Breast epithelium (tissue), 3 donors: Measurements from ENCODE around the gene U2SURP.
"Not testable (repeated sequence)": the region's sequence is repeated elsewhere in the genome, so short reads cannot be mapped to it uniquely, and the experiment has no call there.

Experiments used
- POLR2A ChIP-seq: fragments of 450-650 bp; IDR thresholded peaks from one replicate; pipeline ENCODE4 v1.6.1; 2016; ENCODE audit warnings: antibody characterized with exemption, mild to moderate bottlenecking, moderate library complexity
- POLR2AphosphoS5 ChIP-seq, 3 donors: sonication (generic); formaldehyde crosslinking; IDR thresholded peaks; one replicate each; pipeline ENCODE4 v1.6.1; 2017; ENCODE audit warnings: antibody characterized with exemption in 3 of 3
- TF ChIP-seq, protein P1 (sequence below), 3 donors: fragments of 450-650 bp; IDR thresholded peaks; one replicate each; pipeline ENCODE4 v1.5.1; 2016 to 2017; ENCODE audit warnings: antibody characterized with exemption in 3 of 3, mild to moderate bottlenecking in 3 of 3, moderate library complexity in 3 of 3

DNA sequence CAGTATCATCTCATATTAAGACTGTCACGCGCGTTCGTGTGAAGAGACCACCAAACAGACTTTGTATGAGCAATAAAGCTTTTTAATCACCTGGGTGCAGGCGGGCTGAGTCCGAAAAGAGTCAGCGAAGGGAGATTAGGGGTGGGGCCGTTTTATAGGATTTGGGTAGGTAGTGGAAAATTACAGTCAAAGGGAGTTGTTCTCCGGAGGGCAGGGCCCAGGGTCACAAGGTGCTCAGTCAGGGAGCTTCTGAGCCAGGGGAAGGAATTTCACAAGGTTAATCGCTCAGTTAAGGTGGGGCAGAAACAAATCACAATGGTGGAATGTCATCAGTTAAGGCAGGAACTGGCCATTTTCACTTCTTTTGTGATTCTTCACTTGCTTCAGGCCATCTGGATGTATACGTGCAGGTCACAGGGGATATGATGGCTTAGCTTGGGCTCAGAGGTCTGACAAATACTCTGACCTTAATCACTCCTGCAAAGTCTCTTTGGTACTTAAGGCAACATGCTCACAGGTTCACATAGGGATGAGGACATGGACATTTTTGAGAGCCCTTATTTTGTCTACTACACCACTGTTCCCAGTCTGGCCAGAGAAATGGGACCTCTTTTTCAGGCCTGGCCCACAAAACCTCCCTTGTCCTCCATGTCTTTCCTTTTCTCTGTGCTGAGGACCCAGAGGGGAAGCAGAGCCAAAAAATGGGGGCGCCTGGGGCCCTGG is 71.1 kb downstream of the U2SURP start:
- not testable (repeated sequence) for TF ChIP-seq POLR2AphosphoS5 (IDR thresholded peaks at IDR 0.05); POLR2A
- TF ChIP-seq, protein P1, sequence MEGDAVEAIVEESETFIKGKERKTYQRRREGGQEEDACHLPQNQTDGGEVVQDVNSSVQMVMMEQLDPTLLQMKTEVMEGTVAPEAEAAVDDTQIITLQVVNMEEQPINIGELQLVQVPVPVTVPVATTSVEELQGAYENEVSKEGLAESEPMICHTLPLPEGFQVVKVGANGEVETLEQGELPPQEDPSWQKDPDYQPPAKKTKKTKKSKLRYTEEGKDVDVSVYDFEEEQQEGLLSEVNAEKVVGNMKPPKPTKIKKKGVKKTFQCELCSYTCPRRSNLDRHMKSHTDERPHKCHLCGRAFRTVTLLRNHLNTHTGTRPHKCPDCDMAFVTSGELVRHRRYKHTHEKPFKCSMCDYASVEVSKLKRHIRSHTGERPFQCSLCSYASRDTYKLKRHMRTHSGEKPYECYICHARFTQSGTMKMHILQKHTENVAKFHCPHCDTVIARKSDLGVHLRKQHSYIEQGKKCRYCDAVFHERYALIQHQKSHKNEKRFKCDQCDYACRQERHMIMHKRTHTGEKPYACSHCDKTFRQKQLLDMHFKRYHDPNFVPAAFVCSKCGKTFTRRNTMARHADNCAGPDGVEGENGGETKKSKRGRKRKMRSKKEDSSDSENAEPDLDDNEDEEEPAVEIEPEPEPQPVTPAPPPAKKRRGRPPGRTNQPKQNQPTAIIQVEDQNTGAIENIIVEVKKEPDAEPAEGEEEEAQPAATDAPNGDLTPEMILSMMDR (IDR thresholded peaks at IDR 0.05) = not testable (repeated sequence)
